ENCODE measurements around the gene KIAA0586. TPM values are rescaled to one million over a fixed set of nuclear protein-coding genes. Genes with fewer than 3 reads are reported as not detected.
A peak's percentile ranks its signal among the peaks of the same experiment; 100 is the strongest.

Gene KIAA0586
- total RNA-seq, 1 experiment from 2014 or later, result 26.2 TPM

- Mint-ChIP-seq H3K27ac (ENCODE audit: low read depth, unreplicated experiment) (no peak overlapping the region), H3K36me3 (ENCODE audit: insufficient read depth, unreplicated experiment) (peaks cover 29% of the 10 kb centered on the region), H3K4me3 (ENCODE audit: unreplicated experiment) (no peak overlapping the region), H3K27me3 (ENCODE audit: insufficient read depth, unreplicated experiment) (no peaks in the 10 kb centered on the region), H3K9me3 (ENCODE audit: unreplicated experiment) (peaks cover 6% of the 10 kb centered on the region), H3K4me1 (ENCODE audit: insufficient read depth, unreplicated experiment) (no peaks in the 10 kb centered on the region)
- no peak for TF ChIP-seq CTCF (IDR thresholded peaks at IDR 0.05; ENCODE audit: unreplicated experiment)
- POLR2A ChIA-PET, result no interaction called here
- CTCF ChIA-PET, result interaction anchor here (1.0 kb wide), 1 partner anchor 9 kb away, joined by 3 read pairs; no protein-coding TSS in a partner anchor
- DNase-seq (ENCODE audit: unreplicated experiment), result no peak
- no TSS peak for BruUV-seq (replicated peaks)
- intact Hi-C loops (cut with micrococcal nuclease), result no loop called here
Observed at GRCh38 chr14:58484176-58484575, 56.7 kb downstream of the KIAA0586 start.

- Mint-ChIP-seq H3K9me3 (ENCODE audit: unreplicated experiment) (peaks cover 6% of the 10 kb centered on the region), H3K27me3 (ENCODE audit: insufficient read depth, unreplicated experiment) (no peaks in the 10 kb centered on the region), H3K36me3 (ENCODE audit: insufficient read depth, unreplicated experiment) (peaks cover 13% of the 10 kb centered on the region), H3K27ac (ENCODE audit: low read depth, unreplicated experiment) (no peak overlapping the region), H3K4me1 (ENCODE audit: insufficient read depth, unreplicated experiment) (no peaks in the 10 kb centered on the region), H3K4me3 (ENCODE audit: unreplicated experiment) (no peak overlapping the region)
- intact Hi-C loops (cut with micrococcal nuclease), result no loop called here
- no TSS peak for BruUV-seq (replicated peaks)
- ChIA-PET CTCF (interaction anchor here (1.5 kb wide), 1 partner anchor 13 kb away, joined by 7 read pairs; no protein-coding TSS in a partner anchor), POLR2A (interaction anchor here (0.7 to 0.8 kb wide), 2 partner anchors 33 to 1412 kb away, joined by 3 read pairs; no protein-coding TSS in a partner anchor)
- peak; percentile 45 for DNase-seq (ENCODE audit: unreplicated experiment)
- no peak for TF ChIP-seq CTCF (IDR thresholded peaks at IDR 0.05; ENCODE audit: unreplicated experiment)
Observed at GRCh38 chr14:58488550-58488949, 61.0 kb downstream of the KIAA0586 start.

GRCh38 chr14:58491593-58491992 is 64.1 kb downstream of the KIAA0586 start:
- H3K36me3 Mint-ChIP-seq (ENCODE audit: insufficient read depth, unreplicated experiment), result peaks cover 13% of the 10 kb centered on the region
- BruUV-seq (replicated peaks), result no TSS peak
- H3K27me3 Mint-ChIP-seq (ENCODE audit: insufficient read depth, unreplicated experiment), result no peaks in the 10 kb centered on the region
- no peak for TF ChIP-seq CTCF (IDR thresholded peaks at IDR 0.05; ENCODE audit: unreplicated experiment)
- DNase-seq (ENCODE audit: unreplicated experiment), result no peak
- H3K4me3 Mint-ChIP-seq (ENCODE audit: unreplicated experiment), result no peak overlapping the region
- no peaks in the 10 kb centered on the region for H3K9me3 Mint-ChIP-seq (ENCODE audit: unreplicated experiment)
- H3K4me1 Mint-ChIP-seq (ENCODE audit: insufficient read depth, unreplicated experiment), result no peaks in the 10 kb centered on the region
- intact Hi-C loops (cut with micrococcal nuclease), result loop anchor here (10.0 kb wide), 1 partner anchor 953 kb away; no protein-coding TSS in a partner anchor
- ChIA-PET POLR2A (interaction anchor here (1.5 kb wide), 1 partner anchor 36 kb away, joined by 3 read pairs; no protein-coding TSS in a partner anchor), CTCF (no interaction called here)
- no peak overlapping the region for H3K27ac Mint-ChIP-seq (ENCODE audit: low read depth, unreplicated experiment)

- no peak overlapping the region for H3K4me3 Mint-ChIP-seq (ENCODE audit: unreplicated experiment)
- no peak overlapping the region for H3K27ac Mint-ChIP-seq (ENCODE audit: low read depth, unreplicated experiment)
- DNase-seq (ENCODE audit: unreplicated experiment), result no peak
- CTCF ChIA-PET, result no interaction called here
- H3K27me3 Mint-ChIP-seq (ENCODE audit: insufficient read depth, unreplicated experiment), result no peaks in the 10 kb centered on the region
- intact Hi-C loops (cut with micrococcal nuclease), result loop anchor here (10.0 kb wide), 1 partner anchor 953 kb away; no protein-coding TSS in a partner anchor
- H3K36me3 Mint-ChIP-seq (ENCODE audit: insufficient read depth, unreplicated experiment), result peaks cover 12% of the 10 kb centered on the region
- BruUV-seq (replicated peaks), result no TSS peak
- H3K9me3 Mint-ChIP-seq (ENCODE audit: unreplicated experiment), result no peaks in the 10 kb centered on the region
- POLR2A ChIA-PET, result no interaction called here
- TF ChIP-seq CTCF (IDR thresholded peaks at IDR 0.05; ENCODE audit: unreplicated experiment), result no peak
- H3K4me1 Mint-ChIP-seq (ENCODE audit: insufficient read depth, unreplicated experiment), result no peaks in the 10 kb centered on the region
Observed at GRCh38 chr14:58492044-58492443, 64.5 kb downstream of the KIAA0586 start.

Measured in MCF 10A (cell line).